GM19043 (cell line): ENCODE data around the gene PPHLN1.
"Not testable (repeated sequence)": the region's sequence is repeated elsewhere in the genome, so short reads cannot be mapped to it uniquely, and the experiment has no call there.

ENCODE experiments used
- ATAC-seq: cut with Tn5 transposase; IDR thresholded peaks from one replicate; pipeline ENCODE4 v1.9.1; 2021; ENCODE audit warnings: low read depth; ENCODE audit not compliant: unreplicated experiment

The PPHLN1 gene

DNA sequence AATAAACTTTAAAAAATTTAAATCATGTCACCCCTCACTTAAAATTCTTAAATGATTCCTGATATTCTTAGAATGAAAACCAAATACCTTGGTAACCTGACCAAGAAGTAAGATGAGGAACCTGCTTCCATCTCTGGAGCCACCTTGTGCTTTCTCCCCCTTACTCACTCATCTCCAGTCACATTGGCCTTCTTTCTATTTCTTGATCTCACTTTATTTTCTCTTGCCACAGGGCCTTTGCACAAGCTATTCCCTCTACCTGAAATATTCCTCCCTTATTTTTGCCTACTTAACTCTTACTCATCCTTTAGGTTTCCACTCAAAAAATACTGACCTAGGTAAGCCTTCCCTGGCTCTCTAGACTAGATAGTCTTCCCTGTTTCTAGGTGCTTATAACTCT lies 5.2 kb upstream of the PPHLN1 start:
- ATAC-seq = no peak

GRCh38 chr12:42322567-42322966 lies 3.4 kb upstream of the PPHLN1 start:
- ATAC-seq = no peak

DNA sequence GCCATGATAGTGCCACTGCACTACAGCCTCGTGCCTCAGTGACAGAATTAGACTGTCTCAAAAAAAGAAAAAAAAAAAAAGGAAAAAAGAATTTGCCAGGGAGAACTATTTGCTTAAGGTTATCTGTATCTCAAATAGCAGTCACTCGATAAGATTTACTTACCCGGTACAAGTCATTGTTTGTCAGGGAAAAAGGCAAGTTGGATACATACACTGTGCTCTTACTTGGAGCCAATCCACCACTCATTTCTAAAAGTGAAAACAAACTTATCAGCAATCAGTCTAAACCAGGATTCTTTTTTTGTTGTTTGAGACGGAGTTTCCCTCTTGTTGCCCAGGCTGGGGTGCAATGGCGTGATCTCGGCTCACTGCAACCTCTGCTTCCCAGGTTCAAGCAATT lies 2.1 kb upstream of the PPHLN1 start:
- no peak for ATAC-seq

DNA sequence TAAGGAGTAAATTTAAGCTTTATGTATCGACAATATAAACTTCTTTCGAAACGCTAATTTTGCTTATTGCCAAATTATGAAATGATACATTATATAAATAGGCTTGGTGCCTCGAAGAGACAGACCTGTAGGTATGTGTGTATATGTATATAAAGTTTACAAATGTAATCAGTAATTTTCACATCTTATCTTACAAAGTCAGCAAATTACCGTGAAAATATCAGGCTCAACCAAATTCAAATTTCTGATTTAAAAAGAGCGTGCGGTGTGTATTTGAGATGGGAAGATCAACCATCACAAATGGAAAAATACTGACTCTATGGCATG lies 678 bp upstream of the PPHLN1 start:
- no peak for ATAC-seq

DNA sequence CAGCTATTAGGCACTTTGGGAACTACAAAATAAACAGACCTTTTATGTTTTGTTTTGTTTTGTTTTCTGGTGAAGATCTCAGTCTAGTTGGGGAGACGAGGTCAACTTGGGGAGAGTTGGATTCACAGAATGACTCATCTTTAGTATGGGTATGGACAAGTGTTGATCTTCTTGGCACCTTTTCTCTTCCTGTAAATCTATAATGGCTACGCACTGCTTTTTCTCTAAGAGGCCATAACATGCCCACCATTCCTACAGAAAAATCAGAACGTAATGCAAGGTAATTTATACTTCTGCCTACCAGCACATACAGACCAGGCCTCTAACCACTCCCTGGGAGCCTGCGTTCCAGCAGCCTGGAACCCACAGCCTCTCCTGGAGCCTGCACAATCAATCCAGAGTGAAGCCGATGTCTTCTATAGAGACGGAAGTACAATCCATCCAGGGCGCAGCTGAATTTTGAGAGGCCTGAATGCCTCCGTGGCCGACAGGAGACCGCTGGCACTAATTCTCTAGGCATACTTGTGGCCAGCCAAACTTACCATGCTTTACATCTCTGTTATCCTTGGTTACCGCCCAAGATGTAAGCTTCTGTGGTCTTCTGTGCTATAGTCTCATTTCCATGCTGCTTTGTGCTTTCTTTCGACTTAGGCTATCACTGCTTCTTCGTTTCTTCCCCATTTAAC lies 717 bp downstream of the PPHLN1 start:
- peak; percentile 19 for ATAC-seq

- no peak for ATAC-seq
Observed at GRCh38 chr12:42327227-42327590, 1.2 kb downstream of the PPHLN1 start.

DNA sequence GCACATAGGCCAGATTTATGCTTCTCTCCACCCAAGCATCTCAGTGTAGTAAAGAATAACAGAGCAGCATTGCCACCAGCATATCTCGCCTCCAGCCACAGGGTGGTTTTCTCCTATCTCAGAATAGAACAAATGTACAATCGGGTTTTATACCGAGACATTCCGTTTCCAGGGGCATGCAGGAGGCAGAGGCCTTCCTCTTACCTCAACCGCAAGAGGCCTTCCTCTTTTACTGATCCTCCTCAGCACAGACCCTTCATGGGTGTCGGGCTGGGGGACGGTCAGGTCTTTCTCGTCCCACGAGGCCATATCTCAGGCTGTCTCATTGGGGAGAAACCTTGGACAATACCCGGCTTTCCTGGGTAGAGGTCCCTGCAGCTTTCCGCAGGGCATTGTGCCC lies 4.1 kb downstream of the PPHLN1 start:
- ATAC-seq = not testable (repeated sequence)

DNA sequence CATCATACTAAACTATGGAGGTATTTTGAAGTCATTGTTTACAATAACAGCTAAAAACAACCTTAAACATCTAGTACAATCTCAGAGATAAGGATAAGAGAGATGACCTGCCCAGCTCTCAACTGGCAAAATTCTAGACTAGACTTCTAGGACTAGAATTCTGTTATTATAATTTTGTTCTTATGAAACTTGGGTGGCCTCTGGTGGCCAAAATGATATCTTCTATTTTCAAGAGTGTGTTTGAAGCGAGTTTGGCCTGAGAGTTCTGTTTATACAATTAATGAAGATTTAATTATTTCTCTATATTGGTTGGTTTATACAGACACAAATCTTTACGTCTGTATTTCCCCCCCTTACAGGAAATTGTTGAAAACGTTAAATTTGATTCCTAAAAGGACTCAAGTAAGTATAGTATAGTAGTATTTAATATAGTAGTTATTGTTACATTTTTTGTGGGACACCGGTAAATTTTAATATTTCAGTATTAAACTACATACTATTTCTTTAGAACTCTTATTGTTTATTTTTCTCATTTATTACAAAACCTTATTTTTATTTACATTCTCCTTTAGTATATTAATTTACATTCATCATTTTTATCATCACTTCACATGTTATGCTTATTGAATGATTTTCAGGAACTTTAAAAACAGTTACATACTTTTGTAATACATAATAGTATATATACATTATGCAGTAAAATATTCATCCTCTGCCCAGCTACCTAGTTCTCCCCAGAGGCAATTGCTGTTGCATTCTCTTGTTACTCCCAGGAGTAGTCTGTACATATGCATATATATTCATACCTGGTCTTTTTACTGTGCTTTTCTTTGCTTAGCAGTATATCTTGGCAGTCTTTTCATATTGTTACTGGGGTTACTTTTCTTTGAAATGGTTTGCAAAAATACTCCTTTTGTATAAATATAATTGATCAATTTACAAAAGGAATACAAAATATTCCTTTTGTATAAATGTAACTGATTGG lies 6.6 kb downstream of the PPHLN1 start:
- peak; percentile 74 for ATAC-seq

DNA sequence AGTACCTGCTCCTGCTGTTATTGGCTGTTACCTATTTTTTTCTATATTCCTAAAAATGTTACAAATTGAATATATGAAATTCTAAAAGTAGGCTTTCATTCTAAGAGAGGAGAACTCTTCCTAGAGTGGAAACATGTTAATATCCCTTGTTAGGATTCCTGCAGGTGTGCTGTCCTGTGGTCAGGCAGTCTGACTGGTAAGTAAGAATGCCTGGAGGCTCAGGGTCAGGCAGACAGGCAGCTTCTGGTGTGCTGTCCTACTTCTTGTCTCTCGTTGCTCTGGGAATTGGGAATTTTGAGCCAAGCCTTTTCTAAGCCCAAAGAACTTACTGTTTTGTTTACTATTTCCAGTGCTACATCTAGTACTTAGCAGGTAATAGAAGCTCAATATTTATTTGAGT lies 10.3 kb downstream of the PPHLN1 start:
- no peak for ATAC-seq

- no peak for ATAC-seq
Observed at GRCh38 chr12:42338280-42338679, 12.3 kb downstream of the PPHLN1 start.

DNA sequence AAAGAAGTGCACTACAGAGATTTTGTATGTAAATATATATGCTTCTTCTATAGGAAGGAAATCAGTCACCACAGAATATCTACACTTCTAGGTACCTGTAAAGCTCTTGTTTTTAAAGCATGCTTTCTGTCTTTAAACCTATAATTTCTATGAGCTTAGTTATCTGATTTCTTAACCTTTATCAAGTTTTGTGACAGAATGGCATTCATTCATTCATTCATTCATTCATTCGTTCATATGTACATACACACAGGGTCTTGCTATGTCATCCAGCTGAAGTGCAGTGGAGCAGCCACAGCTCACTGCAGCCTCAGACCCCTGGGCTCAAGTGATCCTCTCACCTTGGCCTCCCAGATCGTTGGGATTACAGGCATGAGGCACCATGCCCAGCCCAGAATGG lies 16.1 kb downstream of the PPHLN1 start:
- no peak for ATAC-seq

DNA sequence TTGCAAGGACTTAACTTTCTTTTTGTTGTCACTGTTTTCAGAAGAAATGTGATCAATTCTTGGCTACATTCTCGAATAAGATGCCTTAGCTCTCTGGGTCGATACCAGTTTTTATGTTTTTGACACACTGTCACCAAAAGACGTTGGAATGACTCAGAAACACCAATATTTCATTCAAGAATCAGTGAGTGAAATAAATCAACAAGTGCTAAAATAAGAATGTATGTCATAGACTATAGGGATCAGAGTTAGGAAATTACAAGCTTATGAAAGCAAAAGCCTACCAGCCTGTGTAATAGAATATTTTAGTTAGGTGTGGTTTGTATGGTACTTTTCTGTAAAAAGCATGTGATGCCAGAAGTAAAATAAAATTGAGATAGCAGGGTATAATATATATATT lies 17.8 kb downstream of the PPHLN1 start:
- no peak for ATAC-seq

DNA sequence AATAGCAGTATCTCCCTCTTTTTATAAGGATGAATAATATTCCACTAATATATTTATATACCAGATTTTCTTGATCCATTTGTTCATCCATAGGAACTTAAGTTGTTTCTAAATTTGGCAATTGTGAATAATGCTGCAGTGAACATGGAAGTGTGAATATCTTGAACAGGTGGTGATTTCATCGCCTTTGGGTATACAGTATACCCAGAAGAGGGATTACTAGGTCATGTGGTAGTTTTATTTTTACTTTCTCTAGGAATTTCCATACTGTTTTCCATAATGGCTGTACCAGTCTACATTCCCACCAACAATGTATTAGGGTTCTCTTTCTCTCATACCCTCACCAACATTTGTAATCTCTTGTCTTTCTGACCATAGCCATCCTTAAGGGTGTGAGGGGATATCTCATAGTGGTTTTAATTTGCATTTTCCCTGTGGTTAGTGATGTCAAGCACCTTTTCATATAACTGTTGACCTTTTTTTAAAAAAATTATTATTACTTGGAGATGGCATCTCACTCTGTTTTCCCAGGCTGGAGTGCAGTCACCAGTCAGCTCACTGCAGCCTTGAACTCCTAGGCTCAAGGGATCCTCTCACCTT lies 20.5 kb downstream of the PPHLN1 start:
- no peak for ATAC-seq

DNA sequence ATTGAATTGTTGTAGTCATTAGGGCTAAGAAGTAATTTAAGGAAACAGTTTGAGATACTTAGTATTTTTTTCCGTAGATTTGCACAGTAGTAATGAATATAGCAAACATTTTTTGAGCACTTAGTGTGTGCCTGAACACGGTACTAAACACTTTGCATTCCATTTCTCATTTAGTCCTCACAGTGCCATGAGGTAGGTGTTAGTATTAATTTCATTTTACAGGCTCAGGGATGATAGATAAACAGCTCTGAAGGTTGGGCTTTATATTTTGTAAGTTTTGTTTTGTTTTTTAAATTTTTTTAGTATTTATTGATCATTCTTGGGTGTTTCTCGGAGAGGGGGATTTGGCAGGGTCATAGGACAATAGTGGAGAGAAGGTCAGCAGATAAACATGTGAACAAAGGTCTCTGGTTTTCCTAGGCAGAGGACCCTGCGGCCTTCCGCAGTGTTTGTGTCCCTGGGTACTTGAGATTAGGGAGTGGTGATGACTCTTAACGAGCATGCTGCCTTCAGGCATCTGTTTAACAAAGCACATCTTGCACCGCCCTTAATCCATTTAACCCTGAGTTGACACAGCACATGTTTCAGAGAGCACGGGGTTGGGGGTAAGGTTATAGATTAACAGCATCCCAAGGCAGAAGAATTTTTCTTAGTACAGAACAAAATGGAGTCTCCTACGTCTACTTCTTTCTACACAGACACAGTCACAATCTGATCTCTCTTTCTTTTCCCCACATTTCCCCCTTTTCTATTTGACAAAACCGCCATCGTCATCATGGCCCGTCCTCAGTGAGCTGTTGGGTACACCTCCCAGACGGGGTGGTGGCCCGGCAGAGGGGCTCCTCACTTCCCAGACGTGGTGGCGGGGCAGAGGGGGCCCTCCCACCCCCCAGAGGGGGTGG lies 23.4 kb downstream of the PPHLN1 start:
- ATAC-seq = not testable (repeated sequence)

DNA sequence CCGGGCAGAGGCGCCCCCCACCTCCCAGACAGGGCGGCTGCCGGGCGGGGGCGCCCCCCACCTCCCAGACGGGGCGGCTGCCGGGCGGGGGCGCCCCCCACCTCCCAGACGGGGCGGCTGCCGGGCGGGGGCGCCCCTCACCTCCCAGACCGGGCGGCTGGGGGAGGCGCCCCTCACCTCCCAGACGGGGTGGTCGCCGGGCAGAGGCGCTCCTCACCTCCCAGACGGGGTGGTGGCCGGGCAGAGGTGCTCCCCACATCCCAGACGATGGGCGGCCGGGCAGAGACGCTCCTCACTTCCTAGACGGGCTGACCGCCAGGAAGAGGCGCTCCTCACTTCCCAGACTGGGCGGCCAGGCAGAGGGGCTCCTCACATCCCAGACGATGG lies 24.0 kb downstream of the PPHLN1 start:
- not testable (repeated sequence) for ATAC-seq

DNA sequence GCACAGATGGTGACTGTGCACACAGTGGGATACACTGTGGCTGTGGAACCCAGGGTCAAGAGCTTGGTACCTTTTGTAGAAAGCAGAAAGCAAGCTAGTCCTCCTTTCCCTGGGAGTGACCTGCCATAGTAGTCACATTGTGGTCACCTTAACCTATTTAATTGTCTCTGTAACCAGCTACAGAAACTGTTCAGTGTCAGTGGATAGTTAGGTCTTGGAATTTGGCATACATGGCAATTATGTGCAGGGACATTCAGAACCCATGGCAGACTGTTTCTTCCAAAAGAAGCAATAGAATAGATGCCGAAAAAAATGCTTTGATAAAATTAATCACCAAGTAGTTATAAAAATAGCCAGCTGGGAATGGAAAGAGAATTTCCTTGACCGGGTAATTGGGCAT lies 30.4 kb downstream of the PPHLN1 start:
- ATAC-seq = no peak

GRCh38 chr12:42360747-42361403 lies 34.9 kb downstream of the PPHLN1 start:
- ATAC-seq = peak; percentile 85

DNA sequence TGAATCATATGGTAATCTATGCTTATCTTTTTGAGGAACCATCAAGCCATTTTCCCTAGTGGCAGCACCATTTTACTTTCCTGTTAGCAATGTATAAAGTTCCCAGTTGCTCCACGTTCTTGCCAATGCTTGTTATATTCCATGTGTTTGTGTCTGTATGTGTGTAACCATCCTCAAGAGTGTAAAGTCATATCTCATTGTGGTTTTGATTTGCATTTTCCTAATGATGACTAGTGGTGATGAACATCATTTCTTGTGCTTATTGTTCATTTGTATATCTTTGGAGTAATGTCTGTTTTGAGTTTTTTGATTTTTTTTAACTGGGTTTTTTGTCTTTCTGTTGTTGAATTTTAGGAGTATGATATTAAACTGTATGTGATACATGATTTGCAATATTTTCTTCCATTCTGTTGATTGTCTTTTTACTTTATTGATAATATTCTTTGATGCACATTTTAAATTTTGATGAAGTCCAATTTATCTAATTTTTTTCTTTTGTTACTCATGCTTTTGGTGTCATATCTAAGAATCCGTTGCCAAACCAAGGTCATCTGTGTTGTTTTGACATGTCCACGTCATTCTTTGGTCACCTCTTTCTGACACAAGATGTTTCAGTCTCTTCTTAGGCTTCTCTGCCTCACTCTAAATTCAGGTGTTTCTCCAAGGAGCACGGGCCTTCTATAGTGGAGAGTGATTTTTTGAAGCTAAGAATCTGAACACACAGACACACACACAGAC lies 36.1 kb downstream of the PPHLN1 start:
- ATAC-seq = no peak

DNA sequence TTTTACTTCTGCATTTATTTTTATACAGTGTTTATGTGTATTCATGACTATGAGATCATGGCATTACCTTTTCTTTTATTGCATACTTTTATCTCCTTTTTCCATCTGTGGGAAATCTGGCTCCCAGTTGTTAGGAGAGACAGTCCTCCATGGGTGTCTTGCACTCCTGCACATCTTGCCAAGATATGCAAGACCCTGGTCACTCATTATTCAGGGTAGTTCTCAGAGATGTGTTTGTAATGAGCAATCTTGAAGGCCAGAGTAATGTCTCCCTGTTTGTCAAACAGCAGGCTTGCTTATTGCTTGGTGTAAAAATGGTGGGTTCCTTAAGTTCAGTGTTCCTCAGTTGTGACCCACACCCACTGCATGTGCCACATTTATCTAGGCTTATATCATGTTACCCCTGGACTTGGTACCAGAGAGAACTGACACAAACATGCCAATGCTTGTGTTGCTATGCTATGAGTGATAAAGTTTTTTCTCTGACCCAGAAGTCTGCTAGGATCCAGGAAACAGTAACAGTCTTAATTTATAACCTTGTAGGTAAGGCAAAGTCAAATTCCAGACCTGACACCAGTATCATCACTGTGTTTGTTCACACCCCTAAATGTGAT lies 36.8 kb downstream of the PPHLN1 start:
- no peak for ATAC-seq
